GM20000 (cell line): ENCODE results near the gene AOAH.
"Not testable (repeated sequence)": the region's sequence is repeated elsewhere in the genome, so short reads cannot be mapped to it uniquely, and the experiment has no call there.

Source experiments
- DNase-seq: peaks from one replicate; pipeline ENCODE4 v3.0.0; 2012; ENCODE audit warnings: low spot score
- TF ChIP-seq, protein P1 (sequence below): IDR thresholded peaks from 2 replicates; pipeline ENCODE4 v1.5.1; 2012; ENCODE audit warnings: mild to moderate bottlenecking, control low read depth; ENCODE audit errors: extremely low read depth, missing control alignments

The AOAH gene

DNA sequence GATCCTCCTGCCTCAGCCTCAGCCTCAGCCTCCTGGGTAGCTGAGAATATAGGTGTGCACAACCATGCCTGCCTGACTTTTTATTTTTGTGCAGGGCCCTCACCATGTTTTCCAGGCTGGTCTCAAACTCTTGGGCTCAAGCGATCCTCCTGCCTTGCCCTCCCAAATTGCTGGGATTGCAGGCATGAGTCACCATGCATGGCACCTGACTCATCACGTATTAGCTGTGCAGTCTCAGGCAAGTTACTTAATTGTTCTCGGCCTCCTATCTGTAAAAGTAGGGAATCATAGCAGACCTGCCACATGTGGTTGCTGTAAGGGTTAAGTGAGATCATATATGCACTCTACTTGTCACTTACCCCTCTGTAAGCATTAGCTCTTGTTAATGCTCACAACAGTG, 217.5 kb downstream of the AOAH start:
- no peak for DNase-seq
- TF ChIP-seq, protein P1, sequence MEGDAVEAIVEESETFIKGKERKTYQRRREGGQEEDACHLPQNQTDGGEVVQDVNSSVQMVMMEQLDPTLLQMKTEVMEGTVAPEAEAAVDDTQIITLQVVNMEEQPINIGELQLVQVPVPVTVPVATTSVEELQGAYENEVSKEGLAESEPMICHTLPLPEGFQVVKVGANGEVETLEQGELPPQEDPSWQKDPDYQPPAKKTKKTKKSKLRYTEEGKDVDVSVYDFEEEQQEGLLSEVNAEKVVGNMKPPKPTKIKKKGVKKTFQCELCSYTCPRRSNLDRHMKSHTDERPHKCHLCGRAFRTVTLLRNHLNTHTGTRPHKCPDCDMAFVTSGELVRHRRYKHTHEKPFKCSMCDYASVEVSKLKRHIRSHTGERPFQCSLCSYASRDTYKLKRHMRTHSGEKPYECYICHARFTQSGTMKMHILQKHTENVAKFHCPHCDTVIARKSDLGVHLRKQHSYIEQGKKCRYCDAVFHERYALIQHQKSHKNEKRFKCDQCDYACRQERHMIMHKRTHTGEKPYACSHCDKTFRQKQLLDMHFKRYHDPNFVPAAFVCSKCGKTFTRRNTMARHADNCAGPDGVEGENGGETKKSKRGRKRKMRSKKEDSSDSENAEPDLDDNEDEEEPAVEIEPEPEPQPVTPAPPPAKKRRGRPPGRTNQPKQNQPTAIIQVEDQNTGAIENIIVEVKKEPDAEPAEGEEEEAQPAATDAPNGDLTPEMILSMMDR, result no peak

DNA sequence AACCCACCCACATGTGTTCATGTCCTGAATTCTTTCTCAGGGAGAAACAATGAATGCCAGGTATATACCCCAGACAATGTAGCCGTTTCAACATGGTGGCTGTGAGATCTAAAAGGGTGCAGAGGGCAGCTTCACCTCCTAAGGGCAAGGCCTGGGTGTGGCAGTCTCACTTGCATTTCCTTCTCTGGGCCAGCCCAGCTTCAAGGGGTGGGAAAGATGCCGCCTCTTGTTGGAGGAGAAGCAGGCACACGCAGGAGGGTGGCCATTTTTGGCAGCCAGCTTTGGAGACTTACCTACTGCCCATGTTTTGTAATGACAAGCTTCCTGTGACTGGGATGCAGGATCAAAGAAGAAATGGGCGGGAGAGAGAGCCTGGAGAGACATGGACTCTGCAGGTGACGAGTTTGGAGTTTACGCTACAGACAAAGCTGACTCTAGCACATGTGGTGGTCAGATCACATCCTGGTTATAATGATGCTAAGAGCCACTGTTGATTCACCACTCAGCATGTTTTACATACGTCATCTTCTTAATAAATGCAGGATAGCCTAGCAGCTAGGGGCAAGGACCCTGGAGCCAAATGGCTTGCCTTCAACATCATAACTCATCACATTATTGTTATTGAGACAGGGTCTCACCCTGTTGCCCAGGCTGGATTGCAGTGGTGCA, 218.0 kb downstream of the AOAH start:
- TF ChIP-seq, protein P1, result no peak
- no peak for DNase-seq

DNA sequence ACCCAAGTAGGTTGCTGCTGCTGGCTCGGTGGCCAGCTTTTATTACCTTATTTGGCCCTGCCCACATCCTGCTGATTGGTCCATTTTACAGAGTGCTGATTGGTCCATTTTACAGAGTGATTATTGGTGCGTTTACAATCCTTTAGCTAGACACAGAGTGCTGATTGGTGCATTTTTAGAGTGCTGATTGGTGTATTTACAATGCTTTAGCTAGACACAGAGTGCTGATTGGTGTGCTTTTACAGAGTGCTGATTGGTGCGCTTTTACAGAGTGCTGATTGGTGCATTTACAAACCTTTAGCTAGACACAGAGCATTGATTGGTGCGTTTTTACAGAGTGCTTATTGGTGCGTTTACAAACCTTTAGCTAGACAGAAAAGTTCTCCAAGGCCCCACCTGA, 219.7 kb downstream of the AOAH start:
- DNase-seq, result not testable (repeated sequence)

DNA sequence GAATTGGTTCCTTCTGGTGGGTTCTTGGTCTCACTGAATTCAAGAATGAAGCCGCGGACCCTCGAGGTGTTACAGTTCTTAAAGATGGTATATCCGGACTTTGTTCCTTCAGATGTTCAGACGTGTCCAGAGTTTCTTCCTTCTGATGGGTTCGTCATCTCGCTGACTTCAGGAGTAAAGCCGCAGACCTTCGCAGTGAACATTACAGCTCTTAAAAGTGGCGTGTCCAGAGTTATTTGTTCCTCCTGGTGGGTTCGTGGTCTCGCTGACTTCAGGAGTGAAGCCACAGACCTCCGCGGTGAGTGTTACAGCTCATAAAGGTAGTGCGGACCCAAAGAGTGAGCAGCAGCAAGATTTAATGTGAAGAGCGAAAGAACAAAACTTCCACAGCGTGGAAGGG, 220.1 kb downstream of the AOAH start:
- not testable (repeated sequence) for DNase-seq

DNA sequence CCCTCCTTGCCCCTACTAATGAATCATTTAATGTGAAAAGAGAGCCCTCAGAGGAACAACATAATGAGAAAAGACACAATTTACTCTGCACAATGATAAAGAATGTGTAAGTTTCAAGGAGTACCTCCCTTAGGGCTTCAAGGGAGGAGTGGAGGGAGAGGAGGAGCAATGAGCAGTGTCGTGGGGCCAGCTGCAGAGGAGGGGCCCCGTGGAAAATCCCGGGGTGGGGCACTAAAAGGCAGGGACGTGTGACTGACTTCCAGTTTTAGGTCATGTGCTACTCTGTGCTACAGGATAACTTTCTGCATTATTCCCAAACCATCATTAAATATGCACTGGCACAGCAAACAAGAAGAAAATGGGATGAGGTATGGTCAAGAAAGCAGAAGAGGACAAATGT, 226.5 kb downstream of the AOAH start:
- DNase-seq, result no peak
- TF ChIP-seq, protein P1, result no peak

DNA sequence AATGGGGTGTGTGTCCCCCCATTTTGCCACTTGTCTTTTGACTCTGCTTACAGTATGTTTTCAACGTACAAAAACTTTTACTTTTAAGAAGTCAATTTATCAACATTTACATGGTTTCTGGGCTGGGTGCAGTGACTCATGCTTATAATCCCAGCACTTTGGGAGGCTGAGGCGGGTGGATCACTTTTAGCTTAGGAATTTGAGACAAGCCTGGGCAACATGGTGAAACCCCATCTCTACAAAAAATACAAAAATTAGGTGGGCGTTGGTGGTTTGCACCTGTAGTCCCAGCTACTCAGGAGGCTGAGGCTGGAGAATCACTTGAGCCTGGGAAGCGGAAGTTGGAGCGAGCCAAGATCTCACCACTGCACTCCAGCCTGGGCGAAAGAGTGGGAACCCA, 227.1 kb downstream of the AOAH start:
- not testable (repeated sequence) for DNase-seq

DNA sequence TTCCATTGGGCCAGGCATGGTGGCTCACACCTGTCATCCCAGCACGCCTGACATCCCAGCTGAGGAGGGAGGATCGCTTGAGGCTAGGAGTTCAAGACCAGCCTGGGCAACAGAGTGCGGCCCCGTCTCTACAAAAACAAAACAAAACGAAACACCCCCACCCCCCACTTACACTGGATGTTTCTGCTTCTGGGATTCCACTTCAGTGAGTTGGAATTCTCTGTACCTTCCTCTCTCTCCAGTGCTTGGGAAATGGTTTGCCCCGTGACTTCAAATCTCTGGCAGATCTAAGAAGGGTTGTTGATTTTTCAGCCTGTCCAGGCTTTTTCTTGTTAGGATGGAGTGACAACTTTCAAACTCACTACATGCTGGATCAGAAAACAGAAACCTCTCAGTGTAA, 227.7 kb downstream of the AOAH start:
- TF ChIP-seq, protein P1, result no peak
- no peak for DNase-seq

DNA sequence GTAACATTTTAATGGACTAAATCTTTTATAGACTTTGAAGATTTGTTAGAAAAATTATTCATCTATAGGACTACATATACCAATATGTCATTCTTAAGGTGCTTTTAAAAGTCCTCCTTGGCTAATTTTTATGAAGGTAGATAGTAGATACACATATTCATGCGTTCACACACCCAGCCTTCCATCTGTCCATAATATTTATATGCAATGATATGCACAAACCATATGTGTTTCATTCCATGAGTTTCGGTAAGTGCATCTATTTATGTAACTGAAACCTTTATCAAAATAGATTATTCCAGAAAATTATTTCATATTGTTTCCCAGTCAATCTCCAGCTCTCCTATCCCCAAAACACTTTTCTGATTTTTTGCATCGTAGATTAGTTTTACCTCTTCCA, 233.0 kb downstream of the AOAH start:
- TF ChIP-seq, protein P1, result no peak
- DNase-seq, result no peak

DNA sequence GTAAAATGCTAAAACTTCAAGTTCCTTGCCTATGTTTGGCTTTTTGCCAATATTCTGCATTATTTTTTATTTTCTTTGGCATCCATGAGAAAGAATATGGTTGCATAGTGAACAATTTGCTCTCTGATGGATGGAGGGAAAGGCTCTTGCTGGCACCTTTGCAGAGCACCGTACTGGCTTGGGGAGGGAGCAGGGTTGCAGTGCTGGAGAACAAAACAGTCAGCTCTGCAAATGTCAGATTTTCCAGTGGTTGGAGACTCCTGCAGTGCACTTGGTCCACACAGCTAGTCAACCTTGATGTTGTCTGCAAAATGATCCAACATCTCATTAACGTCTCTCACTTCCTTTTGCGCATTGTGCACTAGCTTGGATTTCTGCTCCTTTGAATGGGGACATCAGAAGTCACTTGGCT, 233.9 kb downstream of the AOAH start:
- TF ChIP-seq, protein P1, result no peak
- no peak for DNase-seq

DNA sequence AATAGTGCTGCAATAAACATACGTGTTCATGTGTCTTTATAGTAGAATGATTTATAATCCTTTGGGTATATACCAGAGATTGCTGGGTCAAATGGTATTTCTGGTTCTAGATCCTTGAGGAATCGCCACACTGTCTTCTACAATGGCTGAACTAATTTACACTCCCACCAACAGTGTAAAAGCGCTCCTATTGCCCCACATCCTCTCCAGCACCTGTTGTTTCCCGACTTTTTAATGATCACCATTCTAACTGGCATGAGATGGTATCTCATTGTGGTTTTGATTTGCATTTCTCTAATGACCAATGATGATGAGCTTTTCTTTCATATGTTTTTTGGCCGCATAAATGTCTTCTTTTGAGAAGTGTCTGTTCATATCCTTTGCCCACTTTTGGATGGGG, 235.6 kb downstream of the AOAH start:
- DNase-seq, result not testable (repeated sequence)
